GM13977 (cell line): ENCODE measurements around the gene COL8A1.

Experiments
- DNase-seq: peaks from one replicate; pipeline ENCODE4 v3.0.0; 2012; ENCODE audit warnings: low spot score
- CTCF ChIP-seq: IDR thresholded peaks from 2 replicates; pipeline ENCODE4 v1.5.1; 2012; ENCODE audit warnings: mild to moderate bottlenecking, control low read depth; ENCODE audit not compliant: insufficient read depth; ENCODE audit errors: extremely low read depth, missing control alignments
- in situ Hi-C: fragments of 300-500 bp; cut with MboI; formaldehyde crosslinking; loops from one replicate; pipeline ENCODE4 v1.12.0; 2022; ENCODE audit warnings: low sequenced_read_pairs, low pct_unique_long_range_greater_than_20kb, mixed read lengths, inconsistent platforms; ENCODE audit not compliant: unreplicated experiment

Gene COL8A1

GRCh38 chr3:99637368-99638111 lies 854 bp upstream of the COL8A1 start:
- DNase-seq = no peak
- no peak for TF ChIP-seq CTCF
- in situ Hi-C loops = no loop called here

- in situ Hi-C loops = no loop called here
- no peak for TF ChIP-seq CTCF
Measured at GRCh38 chr3:99639579-99639978, 1.2 kb downstream of the COL8A1 start.

GRCh38 chr3:99640214-99640851 lies 1.9 kb downstream of the COL8A1 start:
- in situ Hi-C loops = no loop called here

More at GRCh38 chr3:99639579-99639978, 1.2 kb downstream of the COL8A1 start:
- no peak for DNase-seq

GRCh38 chr3:99641480-99641879 lies 3.1 kb downstream of the COL8A1 start:
- TF ChIP-seq CTCF = no peak
- no peak for DNase-seq
- in situ Hi-C loops = no loop called here

More at GRCh38 chr3:99640214-99640851, 1.9 kb downstream of the COL8A1 start:
- no peak for TF ChIP-seq CTCF
- DNase-seq = no peak

GRCh38 chr3:99641982-99642381 lies 3.6 kb downstream of the COL8A1 start:
- in situ Hi-C loops = no loop called here
- no peak for DNase-seq
- no peak for TF ChIP-seq CTCF

- TF ChIP-seq CTCF = no peak
- in situ Hi-C loops = no loop called here
- no peak for DNase-seq
Measured at GRCh38 chr3:99644017-99644416, 5.6 kb downstream of the COL8A1 start.
